Dedifferentiated amniotic fluid mesenchymal stem cell (primary cell): ENCODE data around the gene FBXO15.

ENCODE experiments used
- DNase-seq: peaks from one replicate; pipeline ENCODE4 v3.0.0-alpha.2; 2016; ENCODE audit errors: extremely low spot score

The FBXO15 gene

DNA sequence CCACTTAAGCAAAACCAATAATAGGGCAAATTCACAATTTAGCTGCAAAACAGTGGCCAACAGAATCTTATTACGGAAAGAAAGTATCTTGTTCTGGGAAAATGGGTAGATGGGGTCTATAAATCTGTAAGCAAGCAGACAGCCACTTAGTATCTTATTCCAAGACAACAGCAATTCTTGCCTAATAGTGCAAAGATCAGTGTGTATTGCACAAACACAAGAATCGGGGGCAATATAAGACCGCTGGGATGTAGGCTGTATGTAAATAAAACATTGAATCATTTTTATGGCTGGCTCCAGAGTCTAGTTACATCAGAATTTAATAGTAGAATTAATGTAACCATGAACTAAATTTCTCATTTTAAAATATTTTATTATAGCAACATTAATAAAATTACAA, 85.6 kb downstream of the FBXO15 start:
- no peak for DNase-seq

GRCh38 chr18:74060579-74060978, 87.1 kb downstream of the FBXO15 start:
- no peak for DNase-seq

DNA sequence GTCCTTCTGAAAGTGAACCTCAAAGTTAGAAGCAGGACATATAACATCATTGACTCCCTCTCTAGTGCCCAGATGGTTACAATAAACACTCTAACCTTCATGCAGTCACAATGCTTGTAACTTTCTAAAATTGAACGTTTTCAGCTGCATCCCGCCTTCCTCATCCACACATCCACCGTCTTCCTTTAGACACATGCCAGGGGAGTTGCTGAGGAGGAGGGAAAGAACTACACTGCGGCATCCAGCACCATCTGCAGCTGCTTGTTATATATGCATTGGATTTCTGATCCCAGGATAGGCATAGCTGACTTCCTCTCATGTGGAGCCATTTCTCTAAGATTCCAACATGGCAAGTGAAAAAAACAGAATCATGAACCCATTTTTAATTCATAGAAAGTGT, 96.8 kb downstream of the FBXO15 start:
- DNase-seq = no peak

DNA sequence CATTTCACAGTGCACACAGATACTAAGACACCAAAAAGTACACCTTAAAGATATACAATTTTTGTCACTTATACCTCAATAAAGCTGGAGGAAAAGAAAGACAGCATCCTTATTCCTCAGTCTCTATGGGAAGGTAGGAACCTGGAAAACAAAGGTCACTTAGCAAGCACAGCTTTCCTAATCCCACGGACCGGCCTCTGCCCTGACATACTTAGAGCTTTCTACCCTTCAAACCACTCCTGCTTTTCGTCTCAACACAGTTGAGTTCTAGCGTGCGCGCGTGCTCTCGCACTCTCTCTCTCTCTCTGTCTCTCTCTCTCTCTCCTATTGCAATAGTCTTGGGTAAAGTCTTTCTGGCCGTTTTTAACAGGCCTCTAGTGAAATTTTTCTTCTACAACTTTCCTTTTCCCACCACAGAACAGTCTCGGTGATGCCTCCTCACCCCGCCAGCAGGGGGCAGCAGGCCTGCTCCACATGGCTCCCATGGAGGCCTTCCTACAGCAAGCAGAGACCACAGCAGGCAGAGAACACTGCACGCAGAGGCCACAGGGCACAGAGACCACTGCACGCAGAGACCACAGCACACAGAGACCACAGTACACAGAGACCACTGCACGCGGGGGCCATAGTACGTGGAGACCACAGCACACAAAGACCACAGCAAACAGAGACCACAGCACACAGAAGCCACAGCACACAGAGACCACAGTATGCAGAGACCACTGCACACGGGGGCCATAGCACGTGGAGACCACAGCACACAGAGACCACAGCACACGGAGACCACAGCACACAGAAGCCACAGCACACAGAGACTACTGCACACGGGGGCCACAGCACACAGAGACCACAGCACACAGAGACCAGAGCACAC, 106.9 kb downstream of the FBXO15 start:
- no peak for DNase-seq

- DNase-seq = no peak
Observed at GRCh38 chr18:74040008-74040407, 107.6 kb downstream of the FBXO15 start.

DNA sequence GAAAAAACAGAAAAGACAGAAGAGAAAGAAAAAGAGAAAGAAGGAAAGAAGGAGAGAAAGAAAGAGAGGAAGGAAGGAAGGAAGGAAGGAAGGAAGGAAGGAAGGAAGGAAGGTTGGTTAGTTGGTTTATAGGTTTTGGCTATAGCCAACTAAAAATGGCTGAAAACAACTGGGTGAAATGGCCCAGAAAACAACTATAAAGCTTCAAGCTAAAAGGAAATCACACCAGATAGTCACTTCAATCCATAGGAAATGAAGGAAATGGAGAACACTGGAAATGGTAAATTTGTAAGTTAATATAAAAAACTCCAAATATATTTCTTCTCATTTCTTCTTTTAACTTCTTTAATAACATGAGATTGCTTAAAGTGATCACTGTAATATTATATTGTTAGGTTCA, 118.5 kb downstream of the FBXO15 start:
- DNase-seq = no peak
